IPS-20b (cell line): ENCODE data around the gene TRUB2.

Experiments
- H3K27ac ChIP-seq: one replicate; pipeline ENCODE4 v1.5.1; 2013; ENCODE audit warnings: low read length
- H3K27me3 ChIP-seq: 2 replicates; pipeline ENCODE4 v1.6.1; 2013; ENCODE audit warnings: mild to moderate bottlenecking, low read length, inconsistent platforms; ENCODE audit not compliant: insufficient read depth
- H3K36me3 ChIP-seq: 2 replicates; pipeline ENCODE4 v1.6.1; 2013; ENCODE audit warnings: low read depth, mild to moderate bottlenecking, inconsistent platforms, low read length, moderate library complexity; ENCODE audit not compliant: insufficient read depth
- H3K4me1 ChIP-seq: 2 replicates; pipeline ENCODE4 v1.6.1; 2013; ENCODE audit warnings: mild to moderate bottlenecking, control low read depth, inconsistent platforms, low read length, moderate library complexity; ENCODE audit not compliant: insufficient read depth
- H3K4me3 ChIP-seq: 2 replicates; pipeline ENCODE4 v1.5.1; 2013; ENCODE audit warnings: mild to moderate bottlenecking, low read length, inconsistent platforms
- H3K9ac ChIP-seq: 2 replicates; pipeline ENCODE4 v1.6.1; 2013; ENCODE audit warnings: low read depth, mild to moderate bottlenecking, inconsistent platforms, low read length, moderate library complexity
- H3K9me3 ChIP-seq: 2 replicates; pipeline ENCODE4 v1.6.1; 2013; ENCODE audit warnings: mild to moderate bottlenecking, low read depth, low read length, inconsistent platforms; ENCODE audit not compliant: insufficient read depth

TRUB2 gene

GRCh38 chr9:128316421-128316820, 5.8 kb downstream of the TRUB2 start:
- Histone ChIP-seq H3K4me1 (peaks cover 2% of the 10 kb centered on the region; the same call in 1 of the 2 replicates), H3K27me3 (no peaks in the 10 kb centered on the region), H3K9me3 (no peaks in the 10 kb centered on the region), H3K9ac (no peak overlapping the region), H3K36me3 (peaks cover 47% of the 10 kb centered on the region), H3K4me3 (no peak overlapping the region), H3K27ac (no peak overlapping the region)

DNA sequence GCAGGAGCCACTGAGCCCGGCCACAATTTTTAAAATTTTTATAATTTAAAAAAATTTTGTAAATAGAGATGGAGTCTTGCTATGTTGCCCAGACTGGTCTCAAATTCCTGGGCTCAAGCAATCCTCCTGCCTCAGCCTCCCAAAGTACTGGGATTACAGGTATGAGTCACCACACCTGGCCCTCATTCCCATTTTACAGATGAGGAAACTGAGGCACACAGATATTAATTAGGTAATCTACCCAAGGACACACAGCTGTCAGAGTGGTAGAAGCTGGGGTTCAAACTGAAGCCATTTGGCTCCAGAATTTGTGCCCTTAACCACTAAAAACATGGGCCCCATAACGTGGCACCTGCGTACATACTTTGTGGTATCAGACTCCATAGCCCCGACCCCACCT, 7.5 kb downstream of the TRUB2 start:
- H3K4me3 ChIP-seq = no peak overlapping the region
- H3K36me3 ChIP-seq = peaks cover 58% of the 10 kb centered on the region
- no peak overlapping the region for H3K27ac ChIP-seq
- H3K27me3 ChIP-seq = no peaks in the 10 kb centered on the region
- H3K9me3 ChIP-seq = no peaks in the 10 kb centered on the region
- no peak overlapping the region for H3K9ac ChIP-seq
- no peaks in the 10 kb centered on the region for H3K4me1 ChIP-seq

DNA sequence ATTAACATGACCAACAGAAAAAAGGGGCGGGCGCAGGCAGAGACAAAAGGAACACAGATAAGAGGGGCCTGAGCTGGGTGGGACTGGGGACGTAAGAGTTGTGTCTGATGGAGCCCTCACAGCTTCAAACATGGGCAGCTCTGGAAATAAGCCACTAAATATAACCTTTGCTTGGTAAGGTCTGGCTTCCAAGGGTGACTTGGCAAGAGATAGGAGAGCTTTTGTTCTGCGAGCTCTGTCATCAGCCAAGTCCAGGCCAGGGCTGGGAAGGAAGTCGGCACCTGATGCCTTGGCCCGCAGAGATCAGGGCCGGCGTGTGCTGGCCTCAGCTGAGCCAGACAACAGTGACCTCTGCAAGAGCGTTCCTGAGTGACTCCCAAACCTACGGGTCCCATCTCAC, 11.8 kb downstream of the TRUB2 start:
- Histone ChIP-seq H3K36me3 (peaks cover 50% of the 10 kb centered on the region), H3K9ac (no peak overlapping the region), H3K9me3 (no peaks in the 10 kb centered on the region), H3K27ac (no peak overlapping the region), H3K4me3 (no peak overlapping the region), H3K27me3 (no peaks in the 10 kb centered on the region), H3K4me1 (no peaks in the 10 kb centered on the region)

DNA sequence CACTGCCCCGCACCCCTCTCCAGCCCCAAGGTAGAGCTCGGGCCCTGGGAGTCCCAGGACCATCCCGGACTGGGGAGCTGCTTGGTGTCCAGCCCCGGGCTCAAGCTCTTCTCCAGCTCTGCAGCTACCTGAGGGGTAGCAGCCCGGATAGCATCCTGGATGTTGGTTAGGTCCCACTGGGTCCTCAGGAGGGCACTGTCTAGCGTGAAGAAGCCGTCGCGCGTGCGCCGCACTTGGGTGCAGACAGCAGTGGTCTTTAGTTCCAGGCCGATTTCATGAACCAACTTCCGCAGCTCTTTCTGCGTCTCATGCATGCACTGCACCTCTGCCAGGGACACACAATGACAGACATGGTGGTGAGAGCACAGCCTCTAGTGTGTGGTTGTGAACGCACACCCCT, 12.7 kb downstream of the TRUB2 start:
- Histone ChIP-seq H3K4me3 (no peak overlapping the region), H3K9me3 (no peaks in the 10 kb centered on the region), H3K27me3 (no peaks in the 10 kb centered on the region), H3K9ac (no peak overlapping the region), H3K36me3 (peaks cover 43% of the 10 kb centered on the region), H3K4me1 (no peaks in the 10 kb centered on the region), H3K27ac (no peak overlapping the region)

DNA sequence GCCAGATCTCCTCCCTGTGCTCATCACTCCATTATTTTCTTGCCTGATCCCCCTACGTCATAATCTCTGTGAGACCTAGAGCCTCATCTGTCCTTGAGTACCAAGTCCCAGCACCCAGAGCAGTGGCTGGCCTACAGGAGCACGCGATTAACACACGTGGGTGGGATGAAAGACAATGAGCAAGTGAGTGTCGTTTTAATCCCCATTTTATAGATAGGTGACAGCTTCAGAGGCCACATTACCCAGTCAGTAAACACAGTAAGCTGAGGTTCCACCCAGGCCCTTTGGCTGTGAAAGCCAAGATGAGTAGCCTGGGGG, 17.3 kb downstream of the TRUB2 start:
- no peaks in the 10 kb centered on the region for H3K27me3 ChIP-seq
- no peak overlapping the region for H3K4me3 ChIP-seq
- H3K27ac ChIP-seq = no peak overlapping the region

GRCh38 chr9:128304136-128304970, 17.9 kb downstream of the TRUB2 start:
- Histone ChIP-seq H3K4me3 (no peak overlapping the region), H3K27ac (no peak overlapping the region), H3K4me1 (no peaks in the 10 kb centered on the region), H3K36me3 (peaks cover 11% of the 10 kb centered on the region), H3K27me3 (no peaks in the 10 kb centered on the region), H3K9ac (no peak overlapping the region), H3K9me3 (no peaks in the 10 kb centered on the region)

More for the DNA sequence above, 17.3 kb downstream of the TRUB2 start:
- H3K9ac ChIP-seq = no peak overlapping the region
- H3K36me3 ChIP-seq = peaks cover 17% of the 10 kb centered on the region
- H3K9me3 ChIP-seq = no peaks in the 10 kb centered on the region
- H3K4me1 ChIP-seq = no peaks in the 10 kb centered on the region

DNA sequence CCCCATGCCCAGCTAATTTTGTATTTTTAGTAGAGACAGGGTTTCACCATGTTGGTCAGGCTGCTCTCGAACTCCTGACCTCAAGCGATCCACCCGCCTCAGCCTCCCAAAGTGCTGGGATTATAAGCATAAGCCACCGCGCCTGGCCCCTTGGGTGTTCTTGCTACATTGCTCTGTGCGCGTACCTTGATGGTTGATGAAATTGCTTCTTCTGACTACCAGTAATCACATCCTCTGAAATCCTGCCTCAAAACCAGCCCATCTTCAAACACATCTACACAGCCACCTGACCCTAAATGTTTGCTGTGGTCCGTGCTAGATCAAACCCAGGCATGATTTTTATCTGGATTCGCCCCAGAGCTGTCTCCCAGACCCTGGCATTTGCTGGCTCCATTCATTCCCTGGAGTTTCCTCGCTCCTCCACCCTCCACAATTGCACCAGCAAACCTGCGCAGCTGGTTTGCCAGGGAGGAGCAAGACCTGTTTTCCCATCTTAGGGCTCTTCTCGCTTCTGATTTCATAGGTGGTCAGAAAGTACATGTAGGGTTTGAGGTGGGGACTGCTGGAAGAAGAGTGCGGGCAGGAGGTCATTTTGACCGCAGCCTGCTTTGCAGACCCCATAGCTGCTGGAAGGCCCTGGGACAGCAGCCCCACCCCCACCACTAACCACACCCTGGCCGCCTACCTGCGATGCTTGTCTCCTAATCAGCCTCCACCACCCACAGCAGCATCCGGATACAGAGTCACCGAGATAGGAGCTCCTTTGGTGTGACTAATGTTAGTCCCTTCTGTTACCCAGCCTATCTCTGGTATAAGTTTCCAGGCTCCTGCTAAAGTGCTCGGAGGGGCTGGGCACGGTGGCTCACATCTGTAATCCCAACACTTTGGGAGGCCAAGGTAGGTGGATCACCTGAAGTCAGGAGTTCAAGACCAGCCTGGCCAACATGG, 23.4 kb downstream of the TRUB2 start:
- no peak overlapping the region; the same call in 1 of the 2 replicates for H3K9ac ChIP-seq
- no peaks in the 10 kb centered on the region for H3K9me3 ChIP-seq
- no peak overlapping the region for H3K4me3 ChIP-seq
- H3K4me1 ChIP-seq = no peaks in the 10 kb centered on the region
- H3K36me3 ChIP-seq = no peaks in the 10 kb centered on the region
- H3K27me3 ChIP-seq = no peaks in the 10 kb centered on the region
- H3K27ac ChIP-seq = no peak overlapping the region

DNA sequence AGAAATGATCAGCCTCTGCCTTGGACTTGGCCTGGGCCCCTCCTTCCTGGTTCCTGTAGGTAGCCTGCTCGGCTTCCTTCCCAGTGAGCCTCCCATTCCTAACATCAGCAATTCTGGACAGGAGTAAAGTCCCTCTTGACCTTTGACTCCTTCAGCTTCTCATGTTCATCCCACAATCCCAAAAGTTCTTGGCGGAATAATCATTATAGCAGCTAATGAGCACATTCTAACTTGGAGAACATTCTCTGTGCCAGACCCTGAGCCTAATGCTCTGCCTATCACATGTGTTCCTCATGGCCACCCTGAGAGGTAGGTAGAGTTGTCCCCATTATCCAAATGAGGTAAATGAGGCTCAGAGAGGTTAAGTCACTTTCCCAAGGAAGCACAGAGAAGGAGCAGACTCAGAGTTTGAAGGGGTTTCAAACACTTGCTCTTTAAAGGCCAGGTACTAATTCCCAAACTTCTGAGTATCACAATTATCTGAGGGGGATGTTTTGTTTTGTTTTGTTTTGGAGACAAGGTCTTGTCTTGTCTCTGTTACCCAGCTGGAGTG, 24.9 kb downstream of the TRUB2 start:
- no peak overlapping the region for H3K27ac ChIP-seq
- no peak overlapping the region for H3K9ac ChIP-seq
- no peaks in the 10 kb centered on the region for H3K4me1 ChIP-seq
- no peaks in the 10 kb centered on the region for H3K27me3 ChIP-seq
- no peak overlapping the region for H3K4me3 ChIP-seq
- H3K9me3 ChIP-seq = no peaks in the 10 kb centered on the region
- no peaks in the 10 kb centered on the region for H3K36me3 ChIP-seq

DNA sequence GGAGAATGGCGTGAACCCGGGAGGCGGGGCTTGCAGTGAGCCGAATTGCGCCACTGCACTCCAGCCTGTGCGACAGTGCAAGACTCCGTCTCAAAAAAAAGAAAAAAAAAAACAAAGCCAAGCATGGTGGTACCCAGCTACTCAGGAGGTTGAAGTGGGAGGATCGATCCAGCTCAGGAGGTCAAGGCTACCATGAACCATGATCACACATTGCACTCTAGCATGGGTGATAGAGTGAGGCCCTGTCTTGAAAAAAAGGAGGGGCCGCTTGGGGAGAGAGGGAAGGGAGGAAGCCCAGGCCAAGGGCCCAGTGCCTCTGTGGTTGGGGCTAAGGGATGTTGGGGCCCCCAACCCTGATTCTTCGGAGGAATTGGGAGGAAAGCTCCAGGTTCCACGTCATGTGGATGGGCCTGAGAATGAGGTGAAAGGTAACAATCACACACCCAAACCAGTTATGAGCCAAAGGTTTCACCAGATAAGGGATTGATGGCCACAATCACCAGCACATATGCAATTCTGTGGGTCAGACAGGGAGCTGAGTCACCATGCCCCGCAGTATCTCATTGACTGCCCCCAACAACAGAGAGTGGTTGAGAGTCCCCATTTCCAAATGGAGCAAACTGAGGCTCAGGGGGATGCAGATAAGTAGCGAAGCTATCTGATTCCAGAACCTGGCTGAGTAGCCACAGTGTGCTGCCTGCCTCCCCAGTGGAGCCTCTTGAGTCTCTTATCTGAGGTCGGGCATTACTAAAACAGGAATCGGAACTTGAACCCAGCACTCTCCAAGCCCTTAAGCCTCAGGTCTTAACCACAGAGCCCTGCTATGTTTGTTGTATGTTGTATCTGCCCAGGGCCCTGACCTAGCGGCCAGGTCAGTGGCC, 25.7 kb downstream of the TRUB2 start:
- no peak overlapping the region for H3K4me3 ChIP-seq
- H3K9ac ChIP-seq = no peak overlapping the region
- no peaks in the 10 kb centered on the region for H3K9me3 ChIP-seq
- no peaks in the 10 kb centered on the region for H3K36me3 ChIP-seq
- no peak overlapping the region for H3K27ac ChIP-seq
- no peaks in the 10 kb centered on the region for H3K4me1 ChIP-seq
- H3K27me3 ChIP-seq = no peaks in the 10 kb centered on the region

DNA sequence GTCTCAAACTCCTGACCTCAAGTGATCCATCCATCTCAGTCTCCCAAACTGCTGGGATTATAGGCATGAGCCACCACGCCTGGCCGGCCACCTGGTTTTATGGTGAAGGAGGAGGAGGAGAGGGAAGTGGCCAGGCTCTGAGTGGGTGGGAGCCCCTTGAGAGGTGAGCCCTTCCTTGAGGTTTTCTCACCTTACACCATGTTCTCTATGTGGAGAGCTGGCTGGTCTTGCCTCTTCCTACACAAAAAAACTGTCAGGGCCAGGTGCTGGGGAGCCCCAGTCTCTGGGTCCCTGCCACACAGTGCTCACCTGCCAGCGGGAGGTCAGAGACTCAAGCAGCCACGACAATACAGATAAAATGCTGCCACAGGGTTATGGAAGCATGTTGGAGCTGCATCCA, 28.1 kb downstream of the TRUB2 start:
- H3K27me3 ChIP-seq = no peaks in the 10 kb centered on the region
- H3K36me3 ChIP-seq = no peaks in the 10 kb centered on the region
- H3K4me1 ChIP-seq = no peaks in the 10 kb centered on the region
- no peak overlapping the region for H3K9ac ChIP-seq
- H3K4me3 ChIP-seq = no peak overlapping the region
- H3K9me3 ChIP-seq = no peaks in the 10 kb centered on the region
- H3K27ac ChIP-seq = no peak overlapping the region

DNA sequence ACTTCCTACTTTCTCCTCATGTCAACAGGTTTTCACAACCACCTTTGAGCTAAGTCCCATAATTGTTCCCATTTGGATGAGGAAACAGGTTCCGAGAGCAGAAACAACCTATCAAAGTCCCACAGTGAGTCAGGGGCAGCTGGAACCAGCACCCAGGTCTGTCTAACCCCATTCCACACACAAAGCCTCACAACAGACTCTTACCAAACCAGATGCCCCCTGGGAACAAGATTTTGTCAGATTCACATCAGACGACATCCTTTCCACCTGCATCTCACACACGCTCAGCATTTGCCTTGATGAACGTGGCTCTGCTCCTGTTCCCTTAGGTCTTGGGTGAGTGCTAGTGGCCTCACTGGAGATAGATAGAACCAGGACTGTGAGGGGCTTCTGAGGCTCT, 29.2 kb downstream of the TRUB2 start:
- Histone ChIP-seq H3K9me3 (no peaks in the 10 kb centered on the region), H3K36me3 (0 out of 2 replicates have a peak, but pooled peaks cover 9% of the 10 kb centered on the region), H3K27me3 (no peaks in the 10 kb centered on the region), H3K4me1 (no peaks in the 10 kb centered on the region), H3K9ac (no peak overlapping the region), H3K27ac (no peak overlapping the region), H3K4me3 (no peak overlapping the region)
